Measurements from ENCODE around the gene NHP2.

The NHP2 gene

DNA sequence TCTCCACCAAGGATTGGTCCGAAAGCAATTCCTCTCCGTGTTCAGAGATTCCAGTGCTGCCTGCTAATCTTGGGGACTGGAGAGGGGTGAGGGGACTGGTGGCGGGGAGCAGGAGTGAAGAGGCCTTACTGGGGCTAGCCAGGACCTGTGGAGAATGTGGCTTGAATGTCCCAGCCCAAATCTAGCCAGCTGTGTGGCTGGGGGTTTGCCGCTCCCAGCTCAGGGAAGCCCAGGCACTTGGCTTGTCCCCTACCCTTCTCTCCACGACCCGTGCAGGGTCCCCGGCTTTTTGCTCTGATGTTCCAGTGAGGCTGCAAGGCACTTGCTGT is 37.9 kb downstream of the NHP2 start:
- Mint-ChIP-seq H3K27me3 (ENCODE audit: low read depth) (peaks cover 43% of the 10 kb centered on the region), H3K36me3 (ENCODE audit: low read depth) (no peaks in the 10 kb centered on the region), H3K9me3 (no peaks in the 10 kb centered on the region), H3K4me3 (peak overlapping the region; percentile 49 to 93 (median 85)), H3K27ac (peak overlapping the region; percentile 53 to 91 (median 90)), H3K4me1 (peaks cover 30% of the 10 kb centered on the region)
- TF ChIP-seq CTCF (IDR thresholded peaks at IDR 0.05; ENCODE audit: unreplicated experiment in 3 of 3), result no peak

GRCh38 chr5:178115136-178115813 is 38.4 kb downstream of the NHP2 start:
- peaks cover 48% of the 10 kb centered on the region for H3K27me3 Mint-ChIP-seq (ENCODE audit: low read depth)
- no peak for TF ChIP-seq CTCF (IDR thresholded peaks at IDR 0.05; ENCODE audit: unreplicated experiment in 3 of 3)
- H3K4me1 Mint-ChIP-seq, result peaks cover 28% of the 10 kb centered on the region
- no peaks in the 10 kb centered on the region for H3K9me3 Mint-ChIP-seq
- H3K27ac Mint-ChIP-seq, result peak overlapping the region; percentile 53 to 91 (median 90)
- no peaks in the 10 kb centered on the region for H3K36me3 Mint-ChIP-seq (ENCODE audit: low read depth)
- peak overlapping the region; percentile 85 to 93 (median 92) for H3K4me3 Mint-ChIP-seq

GRCh38 chr5:178114325-178115135 is 39.2 kb downstream of the NHP2 start:
- peaks cover 49% of the 10 kb centered on the region for H3K27me3 Mint-ChIP-seq (ENCODE audit: low read depth)
- H3K9me3 Mint-ChIP-seq, result no peaks in the 10 kb centered on the region
- no peak for TF ChIP-seq CTCF (IDR thresholded peaks at IDR 0.05; ENCODE audit: unreplicated experiment in 3 of 3)
- peak overlapping the region; percentile 53 to 82 (median 75) for H3K27ac Mint-ChIP-seq
- H3K4me3 Mint-ChIP-seq, result peak overlapping the region; percentile 85 to 93 (median 92)
- no peaks in the 10 kb centered on the region for H3K36me3 Mint-ChIP-seq (ENCODE audit: low read depth)
- peaks cover 28% of the 10 kb centered on the region for H3K4me1 Mint-ChIP-seq

DNA sequence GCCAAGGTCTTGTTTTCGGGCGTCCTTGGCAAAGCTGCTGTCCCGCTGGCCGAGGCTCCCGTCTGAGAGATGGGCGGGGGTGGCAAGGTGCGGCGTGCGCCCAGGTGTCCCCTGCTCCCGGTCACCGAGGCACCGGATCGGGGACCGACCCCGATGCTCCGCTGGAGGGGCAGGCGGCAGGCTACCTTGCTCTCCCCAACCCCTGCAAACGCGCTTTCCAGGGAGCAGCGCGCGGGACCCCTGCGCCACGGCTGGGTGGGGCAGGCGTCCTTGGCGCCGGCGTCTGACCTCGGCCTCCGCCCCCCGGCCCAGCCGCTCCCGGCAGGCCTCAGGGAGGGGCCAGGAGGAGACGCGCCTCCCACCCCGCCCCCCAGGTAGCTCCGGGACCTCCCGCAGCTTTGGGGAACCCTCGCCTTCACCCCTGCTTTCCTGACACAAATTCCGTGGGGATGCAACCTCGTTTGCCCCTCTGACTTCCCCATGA is 39.8 kb downstream of the NHP2 start:
- H3K4me3 Mint-ChIP-seq, result peak overlapping the region; percentile 85 to 93 (median 92)
- H3K36me3 Mint-ChIP-seq (ENCODE audit: low read depth), result no peaks in the 10 kb centered on the region
- no peaks in the 10 kb centered on the region for H3K9me3 Mint-ChIP-seq
- peaks cover 22% of the 10 kb centered on the region for H3K4me1 Mint-ChIP-seq
- no peak for TF ChIP-seq CTCF (IDR thresholded peaks at IDR 0.05; ENCODE audit: unreplicated experiment in 3 of 3)
- peak overlapping the region; percentile 53 to 82 (median 70) for H3K27ac Mint-ChIP-seq
- H3K27me3 Mint-ChIP-seq (ENCODE audit: low read depth), result peaks cover 49% of the 10 kb centered on the region

GRCh38 chr5:178113141-178113787 is 40.4 kb downstream of the NHP2 start, which contains the start of gene N4BP3:
TSS of gene N4BP3 (plus strand) at chr5:178113532. CDS start at chr5:178119584, 6,052 bp downstream.
- H3K4me3 Mint-ChIP-seq, result peak within 1 kb of the TSS; percentile 89 to 93 (median 92)
- H3K27me3 Mint-ChIP-seq (ENCODE audit: low read depth), result peaks cover 52% of the 10 kb centered on the region
- no peak for TF ChIP-seq CTCF (IDR thresholded peaks at IDR 0.05; ENCODE audit: unreplicated experiment in 3 of 3)
- H3K4me1 Mint-ChIP-seq, result peaks cover 22% of the 10 kb centered on the region
- peak within 1 kb of the TSS; percentile 53 to 82 (median 70) for H3K27ac Mint-ChIP-seq
- H3K36me3 Mint-ChIP-seq (ENCODE audit: low read depth), result no peaks in the 10 kb centered on the region
- no peaks in the 10 kb centered on the region for H3K9me3 Mint-ChIP-seq

Data from nephron (organoid).